VCaP (cell line): ENCODE data around the gene CSE1L.
"Not testable (repeated sequence)": the region's sequence is repeated elsewhere in the genome, so short reads cannot be mapped to it uniquely, and the experiment has no call there.

Experiments used
- H3K27ac ChIP-seq: fragments of 450-650 bp; 2 replicates; pipeline ENCODE4 v1.5.1; 2017
- CTCF ChIP-seq: fragments of 450-650 bp; conservative IDR thresholded peaks from 2 replicates; pipeline ENCODE4 v1.5.1; 2017; ENCODE audit warnings: mild to moderate bottlenecking, moderate library complexity

CSE1L gene

GRCh38 chr20:49103019-49103418 is 56.9 kb downstream of the CSE1L start:
- no peak for TF ChIP-seq CTCF
- no peak overlapping the region for H3K27ac ChIP-seq

- no peak for TF ChIP-seq CTCF
- no peak overlapping the region for H3K27ac ChIP-seq
Measured at GRCh38 chr20:49103647-49104364, 57.7 kb downstream of the CSE1L start.

GRCh38 chr20:49104365-49104648 is 58.2 kb downstream of the CSE1L start:
- no peak for TF ChIP-seq CTCF
- no peak overlapping the region for H3K27ac ChIP-seq

- not testable (repeated sequence) for H3K27ac ChIP-seq
Measured at GRCh38 chr20:49104979-49105547, 59.0 kb downstream of the CSE1L start.

GRCh38 chr20:49106328-49106727 is 60.2 kb downstream of the CSE1L start:
- TF ChIP-seq CTCF, result no peak
- no peak overlapping the region for H3K27ac ChIP-seq

- no peak overlapping the region for H3K27ac ChIP-seq
- TF ChIP-seq CTCF, result no peak
Measured at GRCh38 chr20:49110767-49111694, 64.9 kb downstream of the CSE1L start.

- no peak for TF ChIP-seq CTCF
- H3K27ac ChIP-seq, result no peak overlapping the region
Measured at GRCh38 chr20:49112596-49113274, 66.6 kb downstream of the CSE1L start.
